ENCODE data around the gene HSPA1A. TPM values are rescaled to one million over a fixed set of nuclear protein-coding genes. Genes with fewer than 3 reads are reported as not detected.

The HSPA1A gene
- total and polyA plus RNA-seq, 9 of the 15 experiments (the other 6 are each of a cell fraction or from before 2014, with no cell fraction given) = 2.2 to 273 (median 107) TPM

- intact Hi-C loops (cut with micrococcal nuclease) = no loop called here
These were observed 45.8 kb downstream of the HSPA1A start for GRCh38 chr6:31861150-31861549.

GRCh38 chr6:31861919-31862343, 46.6 kb downstream of the HSPA1A start:
- Histone ChIP-seq H3K36me3 (ENCODE audit: control insufficient read depth, insufficient read depth, low read length) (peaks cover 55% of the 10 kb centered on the region; the same call in 2 of the 3 replicates), H3K9me1 (ENCODE audit: control insufficient read depth, insufficient read depth, low read length) (peaks cover 9% of the 10 kb centered on the region), H4K20me1 (replicated peaks; ENCODE audit: control insufficient read depth, insufficient read depth, low read length) (no peaks in the 10 kb centered on the region), H3K4me2 (ENCODE audit: insufficient read depth, low read length) (peak overlapping the region; percentile 85), H3K4me3 (peak overlapping the region; percentile 62), H3K9me3 (replicated peaks; ENCODE audit: control insufficient read depth, insufficient read depth, low read depth, low read length) (no peaks in the 10 kb centered on the region), H2AFZ (ENCODE audit: low read depth, low read length) (peak overlapping the region; percentile 83), H3K4me1 (replicated peaks in 1 of 2; ENCODE audit: control insufficient read depth in 2 of 2, insufficient read depth in 2 of 2, low read length in 2 of 2) (peaks cover 13 to 43% of the 10 kb centered on the region in 2 experiments; a peak in 4 of 5 replicates), H3K27me3 (ENCODE audit: control insufficient read depth in 2 of 2, insufficient read depth in 2 of 2, low read length in 2 of 2) (no peaks in the 10 kb centered on the region), H3K9ac (ENCODE audit: insufficient read depth in 1 of 2, low read depth in 2 of 2, low read length in 2 of 2) (peak overlapping the region; percentile 73 to 95), H3K27ac (ENCODE audit: extremely low read depth, low read depth, low read length) (peak overlapping the region; percentile 59), H3K79me2 (ENCODE audit: control insufficient read depth, insufficient read depth, low read length) (peaks cover 24% of the 10 kb centered on the region)
- WGBS (ENCODE audit: insufficient coverage, low coverage, missing lambda C conversion rate) = 41% methylated on average over 17 of the region's 17 CpGs
- DNase-seq (ENCODE audit: extremely low read depth in 1 of 4, low spot score in 3 of 4) (no peak), ATAC-seq (no peak), FAIRE-seq (no peak)
- intact Hi-C loops (cut with micrococcal nuclease) (loop anchor here (1.0 to 2.0 kb wide), 2 partner anchors 181 to 315 kb away; partner anchors contain the start of genes LY6G5C and NFKBIL1), in situ Hi-C loops (cut with MboI) (loop anchor here (5.0 kb wide), 1 partner anchor 200 kb away; the partner anchor contains the start of genes C6orf47 and GPANK1)
- no TSS peak for BruUV-seq (replicated peaks)
- ChIA-PET CTCF (ENCODE audit: low intra/inter-chr PET ratio) (no interaction called here), POLR2A (interaction anchor here (0.7 to 4.1 kb wide), 13 partner anchors 17 to 240 kb away, joined by 3 to 123 read pairs (median 6); partner anchors contain the start of genes BAG6, CSNK2B, GPANK1 and HSPA1B)
- TF ChIP-seq ZNF778 (CRISPR knock-in tag; IDR thresholded peaks at IDR 0.05) (no peak), IRF1 (CRISPR knock-in tag; IDR thresholded peaks at IDR 0.05; ENCODE audit: borderline replicate concordance) (0 out of 2 replicates have a peak, but pooled peaks have one; percentile 29), ZNF184 (CRISPR knock-in tag; IDR thresholded peaks at IDR 0.05) (no peak), ELF1 (tag; IDR thresholded peaks at IDR 0.05) (no peak), ZC3H8 (IDR thresholded peaks at IDR 0.05) (no peak), CHD4 (IDR thresholded peaks at IDR 0.05; ENCODE audit: insufficient read depth, insufficient replicate concordance, low read depth, low read length, poor library complexity, severe bottlenecking) (no peak), UBTF (IDR thresholded peaks at IDR 0.05; ENCODE audit: borderline replicate concordance in 1 of 2, low read depth in 2 of 2, low read length in 2 of 2) (0 out of 4 replicates have a peak, but pooled peaks of 1 of the 2 experiments have one; percentile 54)

More at GRCh38 chr6:31861150-31861549, 45.8 kb downstream of the HSPA1A start:
- no TSS peak for BruUV-seq (replicated peaks)
- CTCF ChIA-PET (ENCODE audit: low intra/inter-chr PET ratio) = no interaction called here
- POLR2A ChIA-PET = interaction anchor here (0.6 to 6.2 kb wide), 4 partner anchors 16 to 209 kb away, joined by 3 to 91 read pairs (median 46); partner anchors contain the start of gene GPANK1
- Histone ChIP-seq H3K27me3 (ENCODE audit: control insufficient read depth in 2 of 2, insufficient read depth in 2 of 2, low read length in 2 of 2) (no peaks in the 10 kb centered on the region), H3K9me1 (ENCODE audit: control insufficient read depth, insufficient read depth, low read length) (peaks cover 9% of the 10 kb centered on the region), H3K79me2 (ENCODE audit: control insufficient read depth, insufficient read depth, low read length) (peaks cover 24% of the 10 kb centered on the region), H3K9me3 (replicated peaks; ENCODE audit: control insufficient read depth, insufficient read depth, low read depth, low read length) (no peaks in the 10 kb centered on the region), H3K9ac (ENCODE audit: insufficient read depth in 1 of 2, low read depth in 2 of 2, low read length in 2 of 2) (no peak overlapping the region), H4K20me1 (replicated peaks; ENCODE audit: control insufficient read depth, insufficient read depth, low read length) (no peaks in the 10 kb centered on the region), H3K36me3 (ENCODE audit: control insufficient read depth, insufficient read depth, low read length) (peaks cover 55% of the 10 kb centered on the region; the same call in 2 of the 3 replicates), H3K27ac (ENCODE audit: extremely low read depth, low read depth, low read length) (no peak overlapping the region), H2AFZ (ENCODE audit: low read depth, low read length) (no peak overlapping the region), H3K4me1 (replicated peaks in 1 of 2; ENCODE audit: control insufficient read depth in 2 of 2, insufficient read depth in 2 of 2, low read length in 2 of 2) (peaks cover 13 to 43% of the 10 kb centered on the region in 2 experiments; a peak in 4 of 5 replicates), H3K4me3 (no peak overlapping the region), H3K4me2 (ENCODE audit: insufficient read depth, low read length) (no peak overlapping the region)
- WGBS (ENCODE audit: insufficient coverage, low coverage, missing lambda C conversion rate) = 83% methylated on average over 7 of the region's 7 CpGs
- ATAC-seq (no peak), FAIRE-seq (no peak), DNase-seq (ENCODE audit: extremely low read depth in 1 of 4, low spot score in 3 of 4) (no peak)
- TF ChIP-seq ZFX (CRISPR knock-in tag; IDR thresholded peaks at IDR 0.05) (0 out of 2 replicates have a peak, but pooled peaks have one; percentile 11), TAL1 (IDR thresholded peaks at IDR 0.05) (no peak), USF1 (CRISPR knock-in tag; IDR thresholded peaks at IDR 0.05) (0 out of 2 replicates have a peak, but pooled peaks have one; percentile 7)
- in situ Hi-C loops (cut with MboI) = loop anchor here (5.0 kb wide), 1 partner anchor 199 kb away; the partner anchor contains the start of genes C6orf47 and GPANK1
